ENCODE results near the gene LHFPL5. TPM values are rescaled to one million over a fixed set of nuclear protein-coding genes. Genes with fewer than 3 reads are reported as not detected.

The LHFPL5 gene
- total RNA-seq, 1 experiment from 2014 or later: not detected

GRCh38 chr6:35850208-35850607 is 45.1 kb downstream of the LHFPL5 start:
- DNase-seq: no peak
- no peaks in the 10 kb centered on the region for H3K27me3 ChIP-seq (ENCODE audit: low read length)
- H3K9me2 ChIP-seq (replicated peaks; ENCODE audit: insufficient read depth, low read length): no peaks in the 10 kb centered on the region
- H3K4me2 ChIP-seq (ENCODE audit: low read depth, low read length, poor library complexity, severe bottlenecking): no peak overlapping the region
- no peak overlapping the region for H2AFZ ChIP-seq (ENCODE audit: low read length)
- H3K79me2 ChIP-seq (ENCODE audit: low read length): peaks cover 24% of the 10 kb centered on the region
- no peaks in the 10 kb centered on the region for H4K20me1 ChIP-seq (ENCODE audit: insufficient read depth, low read depth, low read length)
- no peaks in the 10 kb centered on the region for H3K9me3 ChIP-seq (ENCODE audit: low read length)
- H3K4me3 ChIP-seq (ENCODE audit: low read length): no peak overlapping the region
- H3K4me1 ChIP-seq (ENCODE audit: low read length): no peaks in the 10 kb centered on the region
- peaks cover 80% of the 10 kb centered on the region for H3K36me3 ChIP-seq (ENCODE audit: insufficient read depth, low read length)
- no peak overlapping the region for H3K27ac ChIP-seq (ENCODE audit: low read length)
- H3K9ac ChIP-seq (ENCODE audit: low read length): no peak overlapping the region

DNA sequence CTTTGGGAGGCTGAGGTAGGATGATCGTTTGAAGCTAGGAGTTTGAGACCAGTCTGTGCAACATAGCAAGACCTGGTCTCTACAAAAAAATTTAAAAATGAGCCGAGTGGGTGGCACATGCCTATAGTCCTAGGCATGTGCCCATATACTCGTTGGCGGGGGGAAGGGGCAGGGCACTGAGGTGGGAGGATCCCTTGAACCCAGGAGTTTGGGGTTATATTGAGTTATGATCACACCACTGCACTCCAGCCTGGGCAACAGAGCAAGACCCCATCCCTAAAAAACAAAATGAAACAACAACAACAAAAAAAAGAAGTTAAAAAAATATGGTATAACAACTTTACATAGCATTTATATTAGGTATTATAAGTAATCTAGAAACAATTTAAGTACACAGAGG is 47.8 kb downstream of the LHFPL5 start:
- Histone ChIP-seq H3K9ac (ENCODE audit: low read length) (no peak overlapping the region), H2AFZ (ENCODE audit: low read length) (no peak overlapping the region), H3K4me2 (ENCODE audit: low read depth, low read length, poor library complexity, severe bottlenecking) (no peak overlapping the region), H3K27ac (ENCODE audit: low read length) (no peak overlapping the region), H3K36me3 (ENCODE audit: insufficient read depth, low read length) (peaks cover 82% of the 10 kb centered on the region), H3K9me2 (replicated peaks; ENCODE audit: insufficient read depth, low read length) (no peaks in the 10 kb centered on the region), H3K9me3 (ENCODE audit: low read length) (no peaks in the 10 kb centered on the region), H3K79me2 (ENCODE audit: low read length) (peaks cover 25% of the 10 kb centered on the region), H3K4me3 (ENCODE audit: low read length) (no peak overlapping the region), H3K4me1 (ENCODE audit: low read length) (no peaks in the 10 kb centered on the region), H4K20me1 (ENCODE audit: insufficient read depth, low read depth, low read length) (no peaks in the 10 kb centered on the region), H3K27me3 (ENCODE audit: low read length) (no peaks in the 10 kb centered on the region)
- no peak for DNase-seq

GRCh38 chr6:35856250-35856649 is 51.1 kb downstream of the LHFPL5 start:
- H4K20me1 ChIP-seq (ENCODE audit: insufficient read depth, low read depth, low read length): no peaks in the 10 kb centered on the region
- peaks cover 22% of the 10 kb centered on the region for H3K4me1 ChIP-seq (ENCODE audit: low read length)
- peaks cover 70% of the 10 kb centered on the region for H3K36me3 ChIP-seq (ENCODE audit: insufficient read depth, low read length)
- no peak overlapping the region for H3K4me3 ChIP-seq (ENCODE audit: low read length)
- H3K9me2 ChIP-seq (replicated peaks; ENCODE audit: insufficient read depth, low read length): no peaks in the 10 kb centered on the region
- no peaks in the 10 kb centered on the region for H3K9me3 ChIP-seq (ENCODE audit: low read length)
- H3K27ac ChIP-seq (ENCODE audit: low read length): no peak overlapping the region
- H3K79me2 ChIP-seq (ENCODE audit: low read length): peaks cover 18% of the 10 kb centered on the region
- no peak overlapping the region for H3K9ac ChIP-seq (ENCODE audit: low read length)
- no peak overlapping the region for H2AFZ ChIP-seq (ENCODE audit: low read length)
- no peaks in the 10 kb centered on the region for H3K27me3 ChIP-seq (ENCODE audit: low read length)
- no peak overlapping the region for H3K4me2 ChIP-seq (ENCODE audit: low read depth, low read length, poor library complexity, severe bottlenecking)
- DNase-seq: no peak

DNA sequence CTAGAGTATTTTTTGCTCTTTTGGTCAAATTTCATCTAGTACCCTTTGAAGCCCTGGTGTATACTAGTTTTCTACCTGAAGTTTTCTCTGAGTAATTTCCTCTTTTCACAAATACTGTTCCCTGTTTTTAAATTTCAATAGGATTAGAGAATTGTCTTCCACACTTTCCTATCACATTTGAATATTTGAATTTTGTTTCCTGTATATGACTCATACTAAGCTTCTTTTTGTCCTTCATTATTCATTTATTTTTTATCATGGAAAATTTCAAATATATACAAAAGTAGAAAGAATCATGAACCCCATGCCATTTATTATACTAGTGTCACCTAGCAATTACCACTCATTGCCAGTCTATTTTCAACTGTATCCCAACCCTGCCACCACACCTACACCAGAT is 52.7 kb downstream of the LHFPL5 start:
- H3K36me3 ChIP-seq (ENCODE audit: insufficient read depth, low read length): peaks cover 71% of the 10 kb centered on the region

GRCh38 chr6:35859367-35859766 is 54.2 kb downstream of the LHFPL5 start:
- peaks cover 68% of the 10 kb centered on the region for H3K36me3 ChIP-seq (ENCODE audit: insufficient read depth, low read length)
- H3K4me2 ChIP-seq (ENCODE audit: low read depth, low read length, poor library complexity, severe bottlenecking): no peak overlapping the region
- H3K9ac ChIP-seq (ENCODE audit: low read length): no peak overlapping the region
- no peak for DNase-seq
- no peaks in the 10 kb centered on the region for H3K9me2 ChIP-seq (replicated peaks; ENCODE audit: insufficient read depth, low read length)
- no peak overlapping the region; the same call in 1 of the 2 replicates for H3K27ac ChIP-seq (ENCODE audit: low read length)
- H3K4me1 ChIP-seq (ENCODE audit: low read length): peaks cover 24% of the 10 kb centered on the region
- H2AFZ ChIP-seq (ENCODE audit: low read length): no peak overlapping the region
- H3K79me2 ChIP-seq (ENCODE audit: low read length): peaks cover 42% of the 10 kb centered on the region
- no peak overlapping the region for H3K4me3 ChIP-seq (ENCODE audit: low read length)
- no peaks in the 10 kb centered on the region for H3K9me3 ChIP-seq (ENCODE audit: low read length)
- no peaks in the 10 kb centered on the region for H4K20me1 ChIP-seq (ENCODE audit: insufficient read depth, low read depth, low read length)
- H3K27me3 ChIP-seq (ENCODE audit: low read length): no peaks in the 10 kb centered on the region

More for the DNA sequence above, 52.7 kb downstream of the LHFPL5 start:
- H2AFZ ChIP-seq (ENCODE audit: low read length): no peak overlapping the region
- no peak for DNase-seq
- H3K79me2 ChIP-seq (ENCODE audit: low read length): peaks cover 33% of the 10 kb centered on the region
- H3K9ac ChIP-seq (ENCODE audit: low read length): no peak overlapping the region
- H3K27ac ChIP-seq (ENCODE audit: low read length): no peak overlapping the region
- no peaks in the 10 kb centered on the region for H3K27me3 ChIP-seq (ENCODE audit: low read length)
- no peaks in the 10 kb centered on the region for H3K9me3 ChIP-seq (ENCODE audit: low read length)
- H3K4me1 ChIP-seq (ENCODE audit: low read length): peaks cover 24% of the 10 kb centered on the region
- no peaks in the 10 kb centered on the region for H3K9me2 ChIP-seq (replicated peaks; ENCODE audit: insufficient read depth, low read length)
- no peak overlapping the region for H3K4me2 ChIP-seq (ENCODE audit: low read depth, low read length, poor library complexity, severe bottlenecking)
- no peaks in the 10 kb centered on the region for H4K20me1 ChIP-seq (ENCODE audit: insufficient read depth, low read depth, low read length)
- H3K4me3 ChIP-seq (ENCODE audit: low read length): no peak overlapping the region

Other genes with a start within 250 kb of the LHFPL5 start
- 22.9 and 28.3 TPM in 2 replicates for gene FKBP5, start 116.4 kb upstream of the LHFPL5 start, total RNA-seq (2014; rRNA removed; shearing (Covaris generic); ENCODE audit: low replicate concordance)
- gene ARMC12, start 68.3 kb upstream of the LHFPL5 start, total RNA-seq (2014; rRNA removed; shearing (Covaris generic); ENCODE audit: low replicate concordance): 0.60 and 1.6 TPM in 2 replicates
- not detected in 2 replicates for gene CLPSL2, start 28.8 kb upstream of the LHFPL5 start, total RNA-seq (2014; rRNA removed; shearing (Covaris generic); ENCODE audit: low replicate concordance)
- not detected in 2 replicates for gene CLPSL1, start 24.3 kb upstream of the LHFPL5 start, total RNA-seq (2014; rRNA removed; shearing (Covaris generic); ENCODE audit: low replicate concordance)
- not detected in 2 replicates for gene CLPS, start 8.0 kb upstream of the LHFPL5 start, total RNA-seq (2014; rRNA removed; shearing (Covaris generic); ENCODE audit: low replicate concordance)
- gene SRPK1, start 115.7 kb downstream of the LHFPL5 start, total RNA-seq (2014; rRNA removed; shearing (Covaris generic); ENCODE audit: low replicate concordance): 94.4 and 104 TPM in 2 replicates
- not detected in 2 replicates for gene SLC26A8, start 219.3 kb downstream of the LHFPL5 start, total RNA-seq (2014; rRNA removed; shearing (Covaris generic); ENCODE audit: low replicate concordance)
- gene MAPK14, start 222.5 kb downstream of the LHFPL5 start, total RNA-seq (2014; rRNA removed; shearing (Covaris generic); ENCODE audit: low replicate concordance): 46.2 and 56.1 TPM in 2 replicates

Data from Karpas-422 (cell line).